Breast epithelium (tissue), 3 donors: Measurements from ENCODE around the gene BRD1.

ENCODE experiments used
- CTCF ChIP-seq, 3 donors: fragments of 450-650 bp; IDR thresholded peaks; one replicate each; pipeline ENCODE4 v1.5.1; 2016 to 2017; ENCODE audit warnings: antibody characterized with exemption in 3 of 3, mild to moderate bottlenecking in 3 of 3, moderate library complexity in 3 of 3
- POLR2A ChIP-seq: fragments of 450-650 bp; IDR thresholded peaks from one replicate; pipeline ENCODE4 v1.6.1; 2016; ENCODE audit warnings: antibody characterized with exemption, mild to moderate bottlenecking, moderate library complexity
- POLR2AphosphoS5 ChIP-seq, 3 donors: sonication (generic); formaldehyde crosslinking; IDR thresholded peaks; one replicate each; pipeline ENCODE4 v1.6.1; 2017; ENCODE audit warnings: antibody characterized with exemption in 3 of 3

- no peak for TF ChIP-seq CTCF (IDR thresholded peaks at IDR 0.05)
- no peak for TF ChIP-seq POLR2A
- TF ChIP-seq POLR2AphosphoS5 (IDR thresholded peaks at IDR 0.05), result no peak
Observed at GRCh38 chr22:49863931-49864330, 36.3 kb upstream of the BRD1 start.
